Activated CD8-positive, alpha-beta memory T cell treated with anti-CD3 and anti-CD28 coated beads, Interleukin-2, amount 10 ng/mL, durations not matched to agents 7 days and 5 days (primary cell): ENCODE measurements around the gene TEX29. TPM values are rescaled to one million over a fixed set of nuclear protein-coding genes. Genes with fewer than 3 reads are reported as not detected.

Experiments
- ATAC-seq: fragments of 150-1000 bp; cut with Tn5 transposase; one replicate; pipeline ENCODE4 v1.10.0; 2021; ENCODE audit warnings: moderate library complexity
- CTCF ChIA-PET: fragments of 350-600 bp; sonication (Branson Sonifier 250); formaldehyde crosslinking; loops from one replicate; lab custom pipeline; 2021; ENCODE audit warnings: antibody characterized with exemption; lab: Charles Lee
- DNase-seq: peaks from one replicate; pipeline ENCODE4 v3.0.0-alpha.2; 2020
- H3K27ac Mint-ChIP-seq: one replicate; pipeline ENCODE4 v1.8.0; 2021; ENCODE audit warnings: mild to moderate bottlenecking, mixed read lengths
- H3K27me3 Mint-ChIP-seq: one replicate; pipeline ENCODE4 v1.8.0; 2021; ENCODE audit warnings: mixed read lengths
- H3K36me3 Mint-ChIP-seq: one replicate; pipeline ENCODE4 v1.8.0; 2021; ENCODE audit warnings: mild to moderate bottlenecking, mixed read lengths
- H3K4me1 Mint-ChIP-seq: one replicate; pipeline ENCODE4 v1.8.0; 2021; ENCODE audit warnings: mixed read lengths
- H3K4me3 Mint-ChIP-seq: one replicate; pipeline ENCODE4 v1.8.0; 2021; ENCODE audit warnings: mild to moderate bottlenecking, moderate library complexity, mixed read lengths
- H3K9me3 Mint-ChIP-seq: one replicate; pipeline ENCODE4 v1.8.0; 2022; ENCODE audit warnings: low read depth, mixed read lengths
- total RNA-seq, 2 experiments: library from RNA; stranded (reverse); gene quantifications; one replicate each; pipeline ENCODE4 v1.2.3, GENCODE V29; 2021

Gene TEX29
- total RNA-seq, 2 experiments from 2014 or later, result 0.40 to 0.96 TPM

GRCh38 chr13:111382411-111382810 is 62.0 kb downstream of the TEX29 start:
- H3K27me3 Mint-ChIP-seq, result peaks cover 13% of the 10 kb centered on the region
- no peak overlapping the region for H3K4me3 Mint-ChIP-seq
- no peak overlapping the region for H3K27ac Mint-ChIP-seq
- H3K9me3 Mint-ChIP-seq, result no peaks in the 10 kb centered on the region
- DNase-seq (peak; percentile 8), ATAC-seq (no peak)
- no peaks in the 10 kb centered on the region for H3K36me3 Mint-ChIP-seq
- H3K4me1 Mint-ChIP-seq, result peaks cover 10% of the 10 kb centered on the region
- CTCF ChIA-PET, result no interaction called here

- peak; percentile 32 for DNase-seq
- H3K36me3 Mint-ChIP-seq, result no peaks in the 10 kb centered on the region
- H3K4me3 Mint-ChIP-seq, result no peak overlapping the region
- H3K4me1 Mint-ChIP-seq, result peaks cover 10% of the 10 kb centered on the region
- H3K27ac Mint-ChIP-seq, result no peak overlapping the region
- CTCF ChIA-PET, result no interaction called here
- H3K27me3 Mint-ChIP-seq, result peaks cover 13% of the 10 kb centered on the region
- ATAC-seq, result no peak
- H3K9me3 Mint-ChIP-seq, result no peaks in the 10 kb centered on the region
These were observed 62.4 kb downstream of the TEX29 start for GRCh38 chr13:111382877-111383276.

GRCh38 chr13:111383591-111384440 is 63.4 kb downstream of the TEX29 start:
- DNase-seq, result peak; percentile 36
- Mint-ChIP-seq H3K36me3 (no peaks in the 10 kb centered on the region), H3K4me1 (peaks cover 12% of the 10 kb centered on the region), H3K27ac (no peak overlapping the region), H3K4me3 (no peak overlapping the region), H3K9me3 (no peaks in the 10 kb centered on the region), H3K27me3 (peaks cover 13% of the 10 kb centered on the region)
- CTCF ChIA-PET, result no interaction called here
- no peak for ATAC-seq

- H3K36me3 Mint-ChIP-seq, result no peaks in the 10 kb centered on the region
- peak; percentile 52 for DNase-seq
- ATAC-seq, result peak; percentile 46
- peaks cover 9% of the 10 kb centered on the region for H3K27me3 Mint-ChIP-seq
- no peaks in the 10 kb centered on the region for H3K9me3 Mint-ChIP-seq
- CTCF ChIA-PET, result no interaction called here
- no peak overlapping the region for H3K27ac Mint-ChIP-seq
- H3K4me3 Mint-ChIP-seq, result peak overlapping the region; percentile 4
- H3K4me1 Mint-ChIP-seq, result peaks cover 12% of the 10 kb centered on the region
These were observed 64.2 kb downstream of the TEX29 start for GRCh38 chr13:111384441-111385182.

GRCh38 chr13:111385183-111385857 is 64.9 kb downstream of the TEX29 start:
- Mint-ChIP-seq H3K27ac (no peak overlapping the region), H3K4me3 (no peak overlapping the region), H3K27me3 (peaks cover 7% of the 10 kb centered on the region), H3K4me1 (peaks cover 12% of the 10 kb centered on the region), H3K9me3 (no peaks in the 10 kb centered on the region), H3K36me3 (no peaks in the 10 kb centered on the region)
- ATAC-seq (no peak), DNase-seq (peak; percentile 32)
- CTCF ChIA-PET, result no interaction called here

- Mint-ChIP-seq H3K27ac (no peak overlapping the region), H3K4me3 (no peak overlapping the region), H3K9me3 (no peaks in the 10 kb centered on the region), H3K36me3 (no peaks in the 10 kb centered on the region), H3K27me3 (peaks cover 2% of the 10 kb centered on the region), H3K4me1 (peaks cover 12% of the 10 kb centered on the region)
- ATAC-seq, result no peak
- peak; percentile 31 for DNase-seq
- CTCF ChIA-PET, result no interaction called here
These were observed 66.8 kb downstream of the TEX29 start for GRCh38 chr13:111387026-111387871.

- no peak overlapping the region for H3K27ac Mint-ChIP-seq
- CTCF ChIA-PET, result no interaction called here
- peaks cover 12% of the 10 kb centered on the region for H3K4me1 Mint-ChIP-seq
- H3K4me3 Mint-ChIP-seq, result no peak overlapping the region
- peaks cover 2% of the 10 kb centered on the region for H3K27me3 Mint-ChIP-seq
- ATAC-seq (no peak), DNase-seq (peak; percentile 36)
- H3K9me3 Mint-ChIP-seq, result no peaks in the 10 kb centered on the region
- no peaks in the 10 kb centered on the region for H3K36me3 Mint-ChIP-seq
These were observed 67.6 kb downstream of the TEX29 start for GRCh38 chr13:111387945-111388600.

- H3K36me3 Mint-ChIP-seq, result no peaks in the 10 kb centered on the region
- DNase-seq (peak; percentile 41), ATAC-seq (peak; percentile 45)
- H3K27me3 Mint-ChIP-seq, result peaks cover 2% of the 10 kb centered on the region
- CTCF ChIA-PET, result no interaction called here
- peaks cover 12% of the 10 kb centered on the region for H3K4me1 Mint-ChIP-seq
- H3K27ac Mint-ChIP-seq, result no peak overlapping the region
- H3K9me3 Mint-ChIP-seq, result no peaks in the 10 kb centered on the region
- no peak overlapping the region for H3K4me3 Mint-ChIP-seq
These were observed 68.5 kb downstream of the TEX29 start for GRCh38 chr13:111388851-111389500.

GRCh38 chr13:111389621-111390521 is 69.4 kb downstream of the TEX29 start:
- Mint-ChIP-seq H3K4me3 (no peak overlapping the region), H3K4me1 (peaks cover 4% of the 10 kb centered on the region), H3K36me3 (no peaks in the 10 kb centered on the region), H3K9me3 (no peaks in the 10 kb centered on the region), H3K27me3 (no peaks in the 10 kb centered on the region), H3K27ac (no peak overlapping the region)
- CTCF ChIA-PET, result interaction anchor here (0.5 to 0.7 kb wide), 2 partner anchors 30 to 317 kb away, joined by 3 read pairs; no protein-coding TSS in a partner anchor
- ATAC-seq (no peak), DNase-seq (peak; percentile 27)

- H3K27ac Mint-ChIP-seq, result no peak overlapping the region
These were observed 70.3 kb downstream of the TEX29 start for GRCh38 chr13:111390522-111391270.

GRCh38 chr13:111392486-111392885 is 72.0 kb downstream of the TEX29 start:
- H3K4me1 Mint-ChIP-seq, result peaks cover 2% of the 10 kb centered on the region
- no peak for DNase-seq
- no peaks in the 10 kb centered on the region for H3K9me3 Mint-ChIP-seq
- H3K36me3 Mint-ChIP-seq, result no peaks in the 10 kb centered on the region
- ATAC-seq, result no peak
- H3K4me3 Mint-ChIP-seq, result no peak overlapping the region
- CTCF ChIA-PET, result no interaction called here
- H3K27me3 Mint-ChIP-seq, result no peaks in the 10 kb centered on the region
- no peak overlapping the region for H3K27ac Mint-ChIP-seq

More at GRCh38 chr13:111390522-111391270, 70.3 kb downstream of the TEX29 start:
- no peak for ATAC-seq
- peak; percentile 33 for DNase-seq
- H3K9me3 Mint-ChIP-seq, result no peaks in the 10 kb centered on the region
- no peaks in the 10 kb centered on the region for H3K36me3 Mint-ChIP-seq
- no peak overlapping the region for H3K4me3 Mint-ChIP-seq
- peaks cover 2% of the 10 kb centered on the region for H3K4me1 Mint-ChIP-seq
- CTCF ChIA-PET, result interaction anchor here (0.7 kb wide), 1 partner anchor 29 kb away, joined by 3 read pairs; no protein-coding TSS in a partner anchor
- H3K27me3 Mint-ChIP-seq, result no peaks in the 10 kb centered on the region
